ENCODE results near the gene TRIM47.

DNA sequence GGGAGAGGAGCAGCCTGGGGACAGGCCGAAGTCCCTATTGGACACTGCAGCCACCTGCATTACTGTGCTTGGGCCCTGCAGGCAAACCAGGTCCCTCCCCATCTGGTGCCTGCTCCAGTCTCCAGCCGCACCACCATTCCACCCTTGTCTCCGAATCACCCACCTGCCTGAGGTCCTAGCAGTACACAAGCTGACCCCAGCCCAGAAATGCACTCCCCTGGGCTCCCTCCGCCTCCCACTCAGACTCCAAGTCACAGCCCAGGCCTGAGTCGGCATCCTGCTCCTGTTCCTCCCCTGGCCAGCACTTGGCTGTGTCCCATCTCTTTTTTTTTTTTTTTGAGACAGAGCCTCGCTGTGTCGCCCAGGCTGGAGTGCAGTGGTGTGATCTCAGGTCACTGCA is 40.5 kb downstream of the TRIM47 start:
- TF ChIP-seq, protein P1, sequence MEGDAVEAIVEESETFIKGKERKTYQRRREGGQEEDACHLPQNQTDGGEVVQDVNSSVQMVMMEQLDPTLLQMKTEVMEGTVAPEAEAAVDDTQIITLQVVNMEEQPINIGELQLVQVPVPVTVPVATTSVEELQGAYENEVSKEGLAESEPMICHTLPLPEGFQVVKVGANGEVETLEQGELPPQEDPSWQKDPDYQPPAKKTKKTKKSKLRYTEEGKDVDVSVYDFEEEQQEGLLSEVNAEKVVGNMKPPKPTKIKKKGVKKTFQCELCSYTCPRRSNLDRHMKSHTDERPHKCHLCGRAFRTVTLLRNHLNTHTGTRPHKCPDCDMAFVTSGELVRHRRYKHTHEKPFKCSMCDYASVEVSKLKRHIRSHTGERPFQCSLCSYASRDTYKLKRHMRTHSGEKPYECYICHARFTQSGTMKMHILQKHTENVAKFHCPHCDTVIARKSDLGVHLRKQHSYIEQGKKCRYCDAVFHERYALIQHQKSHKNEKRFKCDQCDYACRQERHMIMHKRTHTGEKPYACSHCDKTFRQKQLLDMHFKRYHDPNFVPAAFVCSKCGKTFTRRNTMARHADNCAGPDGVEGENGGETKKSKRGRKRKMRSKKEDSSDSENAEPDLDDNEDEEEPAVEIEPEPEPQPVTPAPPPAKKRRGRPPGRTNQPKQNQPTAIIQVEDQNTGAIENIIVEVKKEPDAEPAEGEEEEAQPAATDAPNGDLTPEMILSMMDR (IDR thresholded peaks at IDR 0.05; ENCODE audit: insufficient read depth, low read length, poor library complexity, severe bottlenecking): no peak
- no peak for TF ChIP-seq EZH2phosphoT487 (conservative IDR thresholded peaks at IDR 0.05; ENCODE audit: low read length)

All from SU-DHL-6 (cell line).